IMR-90 (cell line): ENCODE data around the gene C16orf96. TPM values are rescaled to one million over a fixed set of nuclear protein-coding genes. Genes with fewer than 3 reads are reported as not detected.

Experiments
- ATAC-seq: fragments of 200-7000 bp; cut with Tn5 transposase; 2 replicates; pipeline ENCODE4 v1.9.1; 2020; ENCODE audit warnings: low read depth, mild to moderate bottlenecking, moderate library complexity
- BruUV-seq: library from RNA; stranded (reverse); fragments of 400-500 nt; replicated peaks from 2 replicates; lab custom pipeline; 2021; lab: Mats Ljungman, UMichigan
- CTCF ChIA-PET: fragments of 300-600 bp; formaldehyde crosslinking; extraction: SDS; loops from one replicate; lab custom pipeline; 2021; ENCODE audit warnings: antibody characterized with exemption; lab: Yijun Ruan, JAX
- POLR2A ChIA-PET: fragments of 300-600 bp; sonication (Branson Sonifier 250); formaldehyde crosslinking; loops from one replicate; lab custom pipeline; 2022; ENCODE audit warnings: antibody characterized with exemption; ENCODE audit not compliant: unreplicated experiment; lab: Charles Lee
- DNase-seq: peaks from one replicate; pipeline ENCODE4 v3.0.0; 2013
- H2AFZ ChIP-seq: replicated peaks from 2 replicates; pipeline ENCODE3; 2013; ENCODE audit warnings: low read length, mild to moderate bottlenecking; ENCODE audit not compliant: poor library complexity
- H2AK5ac ChIP-seq: 2 replicates; pipeline ENCODE4 v1.6.1; 2013; ENCODE audit warnings: low read depth, low read length, inconsistent platforms
- H2AK9ac ChIP-seq: replicated peaks from 2 replicates; pipeline ENCODE3; 2013; ENCODE audit warnings: mild to moderate bottlenecking, low read depth, low read length, moderate library complexity; ENCODE audit not compliant: poor library complexity
- H2BK120ac ChIP-seq: 2 replicates; pipeline ENCODE4 v1.6.1; 2013; ENCODE audit warnings: low read depth, low read length, inconsistent platforms
- H2BK15ac ChIP-seq: 3 replicates; pipeline ENCODE4 v1.6.1; 2013; ENCODE audit warnings: low read depth, low read length, inconsistent platforms
- H2BK20ac ChIP-seq: 2 replicates; pipeline ENCODE4 v1.6.1; 2013; ENCODE audit warnings: low read depth, mild to moderate bottlenecking, inconsistent platforms, low read length, moderate library complexity
- H2BK5ac ChIP-seq: 2 replicates; pipeline ENCODE4 v1.6.1; 2013; ENCODE audit warnings: mild to moderate bottlenecking, low read depth, low read length, inconsistent platforms; ENCODE audit not compliant: poor library complexity, severe bottlenecking
- H3K14ac ChIP-seq: replicated peaks from 2 replicates; pipeline ENCODE4 v1.6.1; 2013; ENCODE audit warnings: low read depth, low read length, inconsistent platforms
- H3K18ac ChIP-seq: 2 replicates; pipeline ENCODE4 v1.6.1; 2013; ENCODE audit warnings: low read depth, low read length, control low read depth
- H3K23ac ChIP-seq: 2 replicates; pipeline ENCODE4 v1.6.1; 2013; ENCODE audit warnings: low read depth, low read length, inconsistent platforms
- H3K27ac ChIP-seq: 2 replicates; pipeline ENCODE4 v1.5.1; 2013; ENCODE audit warnings: mild to moderate bottlenecking, control low read depth, low read length; ENCODE audit not compliant: insufficient read depth
- H3K27me3 ChIP-seq: 2 replicates; pipeline ENCODE4 v1.6.1; 2013; ENCODE audit warnings: low read length; ENCODE audit not compliant: control insufficient read depth, insufficient read depth
- H3K36me3 ChIP-seq: 2 replicates; pipeline ENCODE4 v1.6.1; 2013; ENCODE audit warnings: low read length, mixed read lengths; ENCODE audit not compliant: control insufficient read depth, insufficient read depth
- H3K4ac ChIP-seq: 2 replicates; pipeline ENCODE4 v1.6.1; 2013; ENCODE audit warnings: low read depth, low read length, inconsistent platforms
- H3K4me1 ChIP-seq: 2 replicates; pipeline ENCODE4 v1.6.1; 2013; ENCODE audit warnings: low read length, mixed read lengths; ENCODE audit not compliant: control insufficient read depth, insufficient read depth
- H3K4me2 ChIP-seq: 2 replicates; pipeline ENCODE4 v1.6.1; 2013; ENCODE audit warnings: low read depth, mild to moderate bottlenecking, control low read depth, low read length, moderate library complexity
- H3K4me3 ChIP-seq: 2 replicates; pipeline ENCODE4 v1.5.1; 2013; ENCODE audit warnings: low read depth, mild to moderate bottlenecking, control low read depth, low read length, moderate library complexity; ENCODE audit not compliant: insufficient read depth
- H3K56ac ChIP-seq: 2 replicates; pipeline ENCODE4 v1.6.1; 2013; ENCODE audit warnings: low read length, inconsistent platforms; ENCODE audit not compliant: insufficient read depth; ENCODE audit errors: extremely low read depth
- H3K79me1 ChIP-seq, 2 experiments: 2 replicates each; pipeline ENCODE4 v1.6.1; 2013; ENCODE audit warnings: low read length in 2 of 2, inconsistent platforms in 1 of 2, low read depth in 1 of 2
- H3K9ac ChIP-seq: 2 replicates; pipeline ENCODE4 v1.6.1; 2013; ENCODE audit warnings: low read depth, low read length, control low read depth
- H3K9me1 ChIP-seq: 2 replicates; pipeline ENCODE4 v1.6.1; 2013; ENCODE audit warnings: low read length, inconsistent platforms; ENCODE audit not compliant: insufficient read depth
- H3K9me3 ChIP-seq: 2 replicates; pipeline ENCODE4 v1.6.1; 2013; ENCODE audit warnings: low read length; ENCODE audit not compliant: control insufficient read depth, insufficient read depth
- H4K20me1 ChIP-seq: 2 replicates; pipeline ENCODE4 v1.6.1; 2013; ENCODE audit warnings: low read length, inconsistent platforms; ENCODE audit not compliant: insufficient read depth
- H4K5ac ChIP-seq: 2 replicates; pipeline ENCODE4 v1.6.1; 2013; ENCODE audit warnings: mild to moderate bottlenecking, low read depth, low read length, control low read depth
- H4K8ac ChIP-seq, 2 experiments: 2 replicates each; pipeline ENCODE4 v1.6.1; 2013; ENCODE audit warnings: low read depth in 2 of 2, low read length in 2 of 2, control low read depth in 1 of 2, inconsistent platforms in 1 of 2
- H4K91ac ChIP-seq: 2 replicates; pipeline ENCODE4 v1.6.1; 2013; ENCODE audit warnings: low read depth, low read length, inconsistent platforms; ENCODE audit not compliant: insufficient read depth
- BHLHE40 ChIP-seq: fragments of 150-350 bp; IDR thresholded peaks from 2 replicates; pipeline ENCODE4 v1.6.1; 2016; ENCODE audit warnings: mild to moderate bottlenecking, low read depth, low read length
- CEBPB ChIP-seq: IDR thresholded peaks from 2 replicates; pipeline ENCODE4 v1.6.1; 2012; ENCODE audit warnings: low read depth, low read length, improper control_type of control experiment
- CHD1 ChIP-seq: IDR thresholded peaks from 2 replicates; pipeline ENCODE4 v1.6.1; 2012; ENCODE audit warnings: low read depth, low read length, improper control_type of control experiment
- CTCF ChIP-seq: conservative IDR thresholded peaks from 2 replicates; pipeline ENCODE4 v1.5.1; 2012; ENCODE audit warnings: mild to moderate bottlenecking, low read depth, low read length, improper control_type of control experiment
- ELK1 ChIP-seq: fragments of 150-350 bp; IDR thresholded peaks from 2 replicates; pipeline ENCODE4 v1.6.1; 2016; ENCODE audit warnings: low read depth, mild to moderate bottlenecking, low read length, moderate library complexity, borderline replicate concordance
- FOS ChIP-seq: fragments of 150-350 bp; IDR thresholded peaks from 2 replicates; pipeline ENCODE4 v1.6.1; 2016; ENCODE audit warnings: low read depth, low read length
- MAFK ChIP-seq: IDR thresholded peaks from 2 replicates; pipeline ENCODE4 v1.6.1; 2012; ENCODE audit warnings: low read depth, low read length, improper control_type of control experiment
- MAZ ChIP-seq: IDR thresholded peaks from 2 replicates; pipeline ENCODE4 v1.6.1; 2012; ENCODE audit warnings: low read depth, mild to moderate bottlenecking, low read length, improper control_type of control experiment, moderate library complexity, borderline replicate concordance
- MXI1 ChIP-seq: IDR thresholded peaks from 2 replicates; pipeline ENCODE4 v1.6.1; 2012; ENCODE audit warnings: low read depth, mild to moderate bottlenecking, low read length, moderate library complexity, borderline replicate concordance
- NFE2L2 ChIP-seq: fragments of 150-350 bp; IDR thresholded peaks from 2 replicates; pipeline ENCODE4 v1.6.1; 2016; ENCODE audit warnings: low read depth, mild to moderate bottlenecking, low read length
- POLR2A ChIP-seq: IDR thresholded peaks from 2 replicates; pipeline ENCODE4 v1.6.1; 2012; ENCODE audit warnings: mild to moderate bottlenecking, low read depth, low read length
- RAD21 ChIP-seq: IDR thresholded peaks from 2 replicates; pipeline ENCODE4 v1.6.1; 2012; ENCODE audit warnings: low read length, improper control_type of control experiment
- RCOR1 ChIP-seq: IDR thresholded peaks from 2 replicates; pipeline ENCODE4 v1.6.1; 2012; ENCODE audit warnings: mild to moderate bottlenecking, low read length, improper control_type of control experiment; ENCODE audit not compliant: insufficient replicate concordance
- RFX5 ChIP-seq: IDR thresholded peaks from 2 replicates; pipeline ENCODE4 v1.8.0; 2012; ENCODE audit warnings: low read depth, mild to moderate bottlenecking, low read length, moderate library complexity
- SMC3 ChIP-seq: fragments of 150-350 bp; IDR thresholded peaks from 2 replicates; pipeline ENCODE4 v1.6.1; 2016; ENCODE audit warnings: low read depth, mild to moderate bottlenecking, antibody characterized with exemption, low read length, moderate library complexity
- USF2 ChIP-seq: fragments of 150-350 bp; IDR thresholded peaks from 2 replicates; pipeline ENCODE4 v1.6.1; 2017; ENCODE audit warnings: mild to moderate bottlenecking, antibody characterized with exemption, low read length, low read depth
- WGBS, 2 experiments: methylation state at CpG; one replicate each; pipeline versions ENCODE4 v1.1.5 to v1.1.7; 2013; ENCODE audit warnings: missing lambda C conversion rate in 2 of 2; ENCODE audit not compliant: insufficient read length in 1 of 2; ENCODE audit errors: extremely low coverage in 2 of 2; 5-methylcytosine and 5-hydroxymethylcytosine counted together
- dilution Hi-C: fragments of 300-500 bp; cut with HindIII; formaldehyde crosslinking; loops from one replicate; pipeline ENCODE4 v1.14.3; 2018; ENCODE audit warnings: low sequenced_read_pairs; ENCODE audit not compliant: unreplicated experiment
- in situ Hi-C: fragments of 300-500 bp; cut with MboI; formaldehyde crosslinking; loops from 3 replicates; pipeline ENCODE4 v1.14.3; 2019; ENCODE audit warnings: low sequenced_read_pairs, inconsistent platforms, mixed read lengths
- intact Hi-C: fragments of 100-400 bp; cut with micrococcal nuclease; formaldehyde crosslinking; loops from 2 replicates; pipeline ENCODE4 v1.10.0; 2022
- polyA plus RNA-seq, 3 experiments: library from polyadenylated mRNA; depleted of rRNA; stranded (reverse); fragments of >200 nt; gene quantifications; 2 replicates each; pipeline ENCODE4 v1.2.3, GENCODE V29; 2012; ENCODE audit warnings: low replicate concordance in 1 of 3
- total RNA-seq: library from RNA; depleted of rRNA; stranded (reverse); fragments of >200 nt; gene quantifications from 2 replicates; pipeline ENCODE4 v1.2.3, GENCODE V29; 2012

Gene C16orf96
- total and polyA plus RNA-seq, 2 of the 4 experiments (the other 2 are of a cell fraction) = not detected

- no peak overlapping the region for H2AK9ac ChIP-seq
- intact Hi-C loops (no loop called here), dilution Hi-C loops (no loop called here), in situ Hi-C loops (no loop called here)
- H3K18ac ChIP-seq = no peak overlapping the region
- no peaks in the 10 kb centered on the region for H3K27me3 ChIP-seq
- no peak overlapping the region for H2BK5ac ChIP-seq
- H2BK20ac ChIP-seq = no peak overlapping the region
- no TSS peak for BruUV-seq
- H3K14ac ChIP-seq = no peak overlapping the region
- peaks cover 18 to 61% of the 10 kb centered on the region in 2 experiments for H3K79me1 ChIP-seq
- H4K8ac ChIP-seq = no peak overlapping the region
- WGBS, 2 experiments = 100% methylated on average over 4 of the region's 9 CpGs; no CpG with 5 or more reads in 1 of the 2 experiments
- peaks cover 7% of the 10 kb centered on the region; the same call in 1 of the 2 replicates for H3K9me3 ChIP-seq
- no peak overlapping the region for H3K9ac ChIP-seq
- peaks cover 11% of the 10 kb centered on the region for H3K4me1 ChIP-seq
- DNase-seq (no peak), ATAC-seq (no peak)
- POLR2A ChIA-PET = no interaction called here
- H2BK120ac ChIP-seq = no peak overlapping the region
- H3K4me3 ChIP-seq = no peak overlapping the region
- H4K5ac ChIP-seq = no peak overlapping the region
- peaks cover 7% of the 10 kb centered on the region for H3K9me1 ChIP-seq
- no peak overlapping the region for H2AFZ ChIP-seq
- H3K4ac ChIP-seq = no peak overlapping the region
- 0 out of 2 replicates have a peak, but pooled peaks cover 2% of the 10 kb centered on the region for H3K36me3 ChIP-seq
- no peak overlapping the region for H2BK15ac ChIP-seq
- no peak overlapping the region for H3K23ac ChIP-seq
- H3K4me2 ChIP-seq = no peak overlapping the region
- H4K20me1 ChIP-seq = peaks cover 63% of the 10 kb centered on the region
- CTCF ChIA-PET = interaction anchor here (0.6 kb wide), 1 partner anchor 54 kb away, joined by 3 read pairs; no protein-coding TSS in a partner anchor
- no peak overlapping the region for H4K91ac ChIP-seq
- H3K27ac ChIP-seq = no peak overlapping the region
- H3K56ac ChIP-seq = no peak overlapping the region
- no peak overlapping the region for H2AK5ac ChIP-seq
- TF ChIP-seq FOS (no peak), MAFK (no peak), POLR2A (no peak), SMC3 (no peak), RFX5 (no peak), RAD21 (no peak), CHD1 (no peak), CTCF (no peak), NFE2L2 (no peak), MAZ (no peak), MXI1 (no peak), USF2 (no peak), BHLHE40 (no peak), RCOR1 (no peak), ELK1 (no peak), CEBPB (no peak)
Measured at GRCh38 chr16:4628283-4628682, 72.1 kb downstream of the C16orf96 start.
